Measurements from ENCODE around the gene ZBTB7B.

The ZBTB7B gene

GRCh38 chr1:155038602-155039307, 36.2 kb downstream of the ZBTB7B start:
- DNase-seq (ENCODE audit: low read depth, low spot score) = no peak

GRCh38 chr1:155039308-155039669, 36.7 kb downstream of the ZBTB7B start:
- no peak for DNase-seq (ENCODE audit: low read depth, low spot score)

GRCh38 chr1:155040358-155041093, 37.9 kb downstream of the ZBTB7B start:
- no peak for DNase-seq (ENCODE audit: low read depth, low spot score)

- no peak for DNase-seq (ENCODE audit: low read depth, low spot score)
Measured at GRCh38 chr1:155042789-155043188, 40.2 kb downstream of the ZBTB7B start.

- DNase-seq (ENCODE audit: low read depth, low spot score) = no peak
Measured at GRCh38 chr1:155043301-155043702, 40.7 kb downstream of the ZBTB7B start.

GRCh38 chr1:155043793-155044192, 41.2 kb downstream of the ZBTB7B start:
- no peak for DNase-seq (ENCODE audit: low read depth, low spot score)

- no peak for DNase-seq (ENCODE audit: low read depth, low spot score)
Measured at GRCh38 chr1:155044365-155044764, 41.8 kb downstream of the ZBTB7B start.

- DNase-seq (ENCODE audit: low read depth, low spot score) = no peak
Measured at GRCh38 chr1:155044812-155045657, 42.4 kb downstream of the ZBTB7B start.

GRCh38 chr1:155048449-155049334, 46.1 kb downstream of the ZBTB7B start:
- DNase-seq (ENCODE audit: low read depth, low spot score) = no peak

- DNase-seq (ENCODE audit: low read depth, low spot score) = no peak
Measured at GRCh38 chr1:155049651-155050559, 47.3 kb downstream of the ZBTB7B start.

GRCh38 chr1:155050560-155051341, 48.1 kb downstream of the ZBTB7B start, which contains the start of gene ADAM15:
Gene ADAM15, plus strand, starts transcription at chr1:155051316. Its CDS starts 71 bp downstream, at chr1:155051387.
- DNase-seq (ENCODE audit: low read depth, low spot score) = no peak

GRCh38 chr1:155051342-155051776, 48.8 kb downstream of the ZBTB7B start:
- no peak for DNase-seq (ENCODE audit: low read depth, low spot score)

GRCh38 chr1:155051777-155052398, 49.3 kb downstream of the ZBTB7B start:
- no peak for DNase-seq (ENCODE audit: low read depth, low spot score)

GRCh38 chr1:155052439-155053395, 50.1 kb downstream of the ZBTB7B start:
- no peak for DNase-seq (ENCODE audit: low read depth, low spot score)

- DNase-seq (ENCODE audit: low read depth, low spot score) = no peak
Measured at GRCh38 chr1:155053531-155054105, 51.0 kb downstream of the ZBTB7B start.

GRCh38 chr1:155057104-155057503, 54.5 kb downstream of the ZBTB7B start:
- DNase-seq (ENCODE audit: low read depth, low spot score) = no peak

- no peak for DNase-seq (ENCODE audit: low read depth, low spot score)
Measured at GRCh38 chr1:155057788-155058211, 55.2 kb downstream of the ZBTB7B start.
